ENCODE data around the gene ELAC2.

ELAC2 gene

GRCh38 chr17:12967962-12968361 is 49.9 kb downstream of the ELAC2 start:
- TF ChIP-seq, protein P1, sequence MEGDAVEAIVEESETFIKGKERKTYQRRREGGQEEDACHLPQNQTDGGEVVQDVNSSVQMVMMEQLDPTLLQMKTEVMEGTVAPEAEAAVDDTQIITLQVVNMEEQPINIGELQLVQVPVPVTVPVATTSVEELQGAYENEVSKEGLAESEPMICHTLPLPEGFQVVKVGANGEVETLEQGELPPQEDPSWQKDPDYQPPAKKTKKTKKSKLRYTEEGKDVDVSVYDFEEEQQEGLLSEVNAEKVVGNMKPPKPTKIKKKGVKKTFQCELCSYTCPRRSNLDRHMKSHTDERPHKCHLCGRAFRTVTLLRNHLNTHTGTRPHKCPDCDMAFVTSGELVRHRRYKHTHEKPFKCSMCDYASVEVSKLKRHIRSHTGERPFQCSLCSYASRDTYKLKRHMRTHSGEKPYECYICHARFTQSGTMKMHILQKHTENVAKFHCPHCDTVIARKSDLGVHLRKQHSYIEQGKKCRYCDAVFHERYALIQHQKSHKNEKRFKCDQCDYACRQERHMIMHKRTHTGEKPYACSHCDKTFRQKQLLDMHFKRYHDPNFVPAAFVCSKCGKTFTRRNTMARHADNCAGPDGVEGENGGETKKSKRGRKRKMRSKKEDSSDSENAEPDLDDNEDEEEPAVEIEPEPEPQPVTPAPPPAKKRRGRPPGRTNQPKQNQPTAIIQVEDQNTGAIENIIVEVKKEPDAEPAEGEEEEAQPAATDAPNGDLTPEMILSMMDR (IDR thresholded peaks at IDR 0.05; ENCODE audit: borderline replicate concordance, insufficient read depth, low read depth, low read length): no peak
- no peak overlapping the region for H3K4me3 ChIP-seq (ENCODE audit: low read depth, low read length)

DNA sequence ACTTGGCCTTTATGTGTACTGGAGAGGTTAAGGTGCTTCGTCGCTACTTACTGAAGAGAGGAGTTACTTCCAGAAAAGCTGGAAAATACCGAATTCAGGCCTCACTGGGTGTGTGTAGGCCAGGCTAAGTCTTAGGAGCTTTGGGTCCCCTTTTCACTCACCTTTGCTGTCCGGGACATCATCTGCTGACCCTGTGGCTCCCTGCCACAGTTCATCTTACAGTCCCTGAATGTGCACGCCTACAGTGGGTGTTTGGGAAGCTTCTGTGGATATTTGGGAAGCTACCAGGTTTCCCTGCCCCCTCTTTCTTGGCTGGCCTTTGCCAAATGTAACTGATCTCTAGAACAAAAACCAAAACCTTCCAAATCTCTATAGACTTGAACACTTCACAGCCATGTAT is 51.4 kb downstream of the ELAC2 start:
- TF ChIP-seq, protein P1 (IDR thresholded peaks at IDR 0.05; ENCODE audit: borderline replicate concordance, insufficient read depth, low read depth, low read length): no peak
- H3K4me3 ChIP-seq (ENCODE audit: low read depth, low read length): no peak overlapping the region

GRCh38 chr17:12965988-12966387 is 51.8 kb downstream of the ELAC2 start:
- TF ChIP-seq, protein P1 (IDR thresholded peaks at IDR 0.05; ENCODE audit: borderline replicate concordance, insufficient read depth, low read depth, low read length): no peak
- no peak overlapping the region for H3K4me3 ChIP-seq (ENCODE audit: low read depth, low read length)

- H3K4me3 ChIP-seq (ENCODE audit: low read depth, low read length): no peak overlapping the region
- TF ChIP-seq, protein P1 (IDR thresholded peaks at IDR 0.05; ENCODE audit: borderline replicate concordance, insufficient read depth, low read depth, low read length): no peak
Measured at GRCh38 chr17:12964840-12965239, 53.0 kb downstream of the ELAC2 start.

DNA sequence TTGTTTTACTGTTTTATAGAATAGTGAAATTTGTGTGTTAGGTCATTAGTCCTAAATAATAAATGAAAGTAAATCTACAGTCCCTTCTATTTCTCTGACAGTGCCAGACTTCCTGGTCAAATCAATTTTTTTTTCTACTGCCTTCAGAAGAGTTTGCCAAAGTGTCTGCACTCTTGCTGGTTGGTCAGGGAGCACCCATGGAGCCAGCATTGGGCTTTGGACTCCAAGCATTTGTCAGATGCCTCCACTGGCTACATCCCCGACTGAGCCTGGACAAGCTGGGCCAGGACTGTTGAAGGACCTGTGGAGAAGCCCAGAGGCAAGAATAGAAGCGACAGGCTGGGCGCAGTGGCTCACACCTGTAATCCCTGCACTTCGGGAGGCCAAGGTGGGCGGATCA is 53.7 kb downstream of the ELAC2 start:
- TF ChIP-seq, protein P1 (IDR thresholded peaks at IDR 0.05; ENCODE audit: borderline replicate concordance, insufficient read depth, low read depth, low read length): no peak
- H3K4me3 ChIP-seq (ENCODE audit: low read depth, low read length): no peak overlapping the region

DNA sequence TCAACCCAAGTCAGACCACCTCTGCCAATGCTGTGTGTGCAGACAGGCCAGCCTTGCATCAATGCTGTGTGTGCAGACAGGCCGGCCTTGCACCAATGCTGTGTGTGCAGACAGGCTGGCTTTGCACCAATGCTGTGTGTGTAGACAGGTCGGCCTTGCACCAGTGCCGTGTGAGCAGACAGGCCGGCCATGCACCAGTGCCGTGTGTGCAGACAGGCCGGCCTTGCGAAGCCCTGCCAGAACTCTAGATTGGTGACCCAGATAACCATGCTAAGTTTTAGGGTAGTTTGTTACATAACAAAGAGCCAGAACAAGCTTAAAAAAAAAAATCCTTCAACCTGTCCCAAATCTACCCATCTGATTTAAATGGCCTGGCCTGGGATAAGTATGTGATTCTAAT is 54.3 kb downstream of the ELAC2 start:
- no peak overlapping the region for H3K4me3 ChIP-seq (ENCODE audit: low read depth, low read length)
- TF ChIP-seq, protein P1 (IDR thresholded peaks at IDR 0.05; ENCODE audit: borderline replicate concordance, insufficient read depth, low read depth, low read length): no peak

DNA sequence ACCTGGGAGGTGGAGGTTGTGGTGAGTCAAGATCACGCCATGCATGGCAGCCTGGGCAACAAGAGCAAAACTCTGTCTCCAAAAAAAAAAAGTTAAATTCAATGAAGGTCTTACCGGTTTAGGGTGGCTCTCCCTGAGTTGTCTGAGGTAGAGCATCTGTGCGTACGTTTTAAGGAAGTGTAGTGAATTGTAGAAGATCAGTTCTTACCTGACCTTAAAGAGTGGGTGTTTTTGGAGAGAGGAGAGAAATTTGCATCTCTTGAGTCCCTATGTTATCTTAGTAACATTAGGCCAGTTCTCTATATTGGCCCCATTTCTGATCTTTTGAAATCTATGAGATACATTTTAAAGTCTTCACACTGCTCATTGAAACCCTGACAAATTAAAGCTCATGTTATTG is 56.2 kb downstream of the ELAC2 start:
- TF ChIP-seq, protein P1 (IDR thresholded peaks at IDR 0.05; ENCODE audit: borderline replicate concordance, insufficient read depth, low read depth, low read length): no peak

More for the DNA sequence above, 56.2 kb downstream of the ELAC2 start:
- H3K4me3 ChIP-seq (ENCODE audit: low read depth, low read length): no peak overlapping the region

Data from GM12875 (cell line).